Osteoblast (primary cell): ENCODE results near the gene GARS1. TPM values are rescaled to one million over a fixed set of nuclear protein-coding genes. Genes with fewer than 3 reads are reported as not detected.

Source experiments
- DNase-seq: peaks from one replicate; pipeline ENCODE4 v3.0.0; 2011; ENCODE audit warnings: low spot score, mixed read lengths; ENCODE audit not compliant: insufficient read length; ENCODE audit errors: missing footprints
- H2AFZ ChIP-seq: 2 replicates; pipeline ENCODE4 v1.6.0; 2011; ENCODE audit warnings: mild to moderate bottlenecking, low read length
- H3K27ac ChIP-seq: 2 replicates; pipeline ENCODE4 v1.5.1; 2011; ENCODE audit warnings: mild to moderate bottlenecking, low read depth, low read length, moderate library complexity
- H3K27me3 ChIP-seq: 2 replicates; pipeline ENCODE4 v1.6.0; 2012; ENCODE audit warnings: mild to moderate bottlenecking, control low read depth, inconsistent platforms, low read length, moderate library complexity; ENCODE audit not compliant: insufficient read depth
- H3K36me3 ChIP-seq: 2 replicates; pipeline ENCODE4 v1.5.1; 2011; ENCODE audit warnings: mild to moderate bottlenecking, low read length, control low read depth, moderate library complexity; ENCODE audit not compliant: insufficient read depth
- H3K4me1 ChIP-seq: 2 replicates; pipeline ENCODE4 v1.5.1; 2011; ENCODE audit warnings: mild to moderate bottlenecking, low read length, control low read depth, moderate library complexity; ENCODE audit not compliant: insufficient read depth
- H3K4me2 ChIP-seq: 2 replicates; pipeline ENCODE4 v1.6.0; 2011; ENCODE audit warnings: mild to moderate bottlenecking, low read length; ENCODE audit not compliant: insufficient read depth
- H3K4me3 ChIP-seq: fragments of 200-600 bp; sonication (generic); 3 replicates; pipeline ENCODE4 v1.5.1; 2012; ENCODE audit warnings: mild to moderate bottlenecking, low read length, inconsistent platforms; ENCODE audit not compliant: insufficient read depth
- H3K79me2 ChIP-seq: 2 replicates; pipeline ENCODE4 v1.6.0; 2012; ENCODE audit warnings: mild to moderate bottlenecking, low read length, control low read depth, inconsistent platforms; ENCODE audit not compliant: insufficient read depth
- H3K9me3 ChIP-seq: 2 replicates; pipeline ENCODE4 v1.5.1; 2011; ENCODE audit warnings: low read depth, low read length, control low read depth
- H4K20me1 ChIP-seq: 2 replicates; pipeline ENCODE4 v1.6.0; 2012; ENCODE audit warnings: mild to moderate bottlenecking, low read length, control low read depth; ENCODE audit not compliant: insufficient read depth
- total RNA-seq: library from RNA; depleted of rRNA; stranded (reverse); fragments of >200 nt; gene quantifications from 2 replicates; pipeline ENCODE4 v1.2.3, GENCODE V29; 2012
- TF ChIP-seq, protein P1 (sequence below): IDR thresholded peaks from 2 replicates; pipeline ENCODE4 v1.5.1; 2011; ENCODE audit warnings: mild to moderate bottlenecking, low read depth, low read length, moderate library complexity; ENCODE audit errors: extremely low read depth

GARS1 gene, protein sequence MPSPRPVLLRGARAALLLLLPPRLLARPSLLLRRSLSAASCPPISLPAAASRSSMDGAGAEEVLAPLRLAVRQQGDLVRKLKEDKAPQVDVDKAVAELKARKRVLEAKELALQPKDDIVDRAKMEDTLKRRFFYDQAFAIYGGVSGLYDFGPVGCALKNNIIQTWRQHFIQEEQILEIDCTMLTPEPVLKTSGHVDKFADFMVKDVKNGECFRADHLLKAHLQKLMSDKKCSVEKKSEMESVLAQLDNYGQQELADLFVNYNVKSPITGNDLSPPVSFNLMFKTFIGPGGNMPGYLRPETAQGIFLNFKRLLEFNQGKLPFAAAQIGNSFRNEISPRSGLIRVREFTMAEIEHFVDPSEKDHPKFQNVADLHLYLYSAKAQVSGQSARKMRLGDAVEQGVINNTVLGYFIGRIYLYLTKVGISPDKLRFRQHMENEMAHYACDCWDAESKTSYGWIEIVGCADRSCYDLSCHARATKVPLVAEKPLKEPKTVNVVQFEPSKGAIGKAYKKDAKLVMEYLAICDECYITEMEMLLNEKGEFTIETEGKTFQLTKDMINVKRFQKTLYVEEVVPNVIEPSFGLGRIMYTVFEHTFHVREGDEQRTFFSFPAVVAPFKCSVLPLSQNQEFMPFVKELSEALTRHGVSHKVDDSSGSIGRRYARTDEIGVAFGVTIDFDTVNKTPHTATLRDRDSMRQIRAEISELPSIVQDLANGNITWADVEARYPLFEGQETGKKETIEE
- total RNA-seq = 417 and 526 TPM in 2 replicates

DNA sequence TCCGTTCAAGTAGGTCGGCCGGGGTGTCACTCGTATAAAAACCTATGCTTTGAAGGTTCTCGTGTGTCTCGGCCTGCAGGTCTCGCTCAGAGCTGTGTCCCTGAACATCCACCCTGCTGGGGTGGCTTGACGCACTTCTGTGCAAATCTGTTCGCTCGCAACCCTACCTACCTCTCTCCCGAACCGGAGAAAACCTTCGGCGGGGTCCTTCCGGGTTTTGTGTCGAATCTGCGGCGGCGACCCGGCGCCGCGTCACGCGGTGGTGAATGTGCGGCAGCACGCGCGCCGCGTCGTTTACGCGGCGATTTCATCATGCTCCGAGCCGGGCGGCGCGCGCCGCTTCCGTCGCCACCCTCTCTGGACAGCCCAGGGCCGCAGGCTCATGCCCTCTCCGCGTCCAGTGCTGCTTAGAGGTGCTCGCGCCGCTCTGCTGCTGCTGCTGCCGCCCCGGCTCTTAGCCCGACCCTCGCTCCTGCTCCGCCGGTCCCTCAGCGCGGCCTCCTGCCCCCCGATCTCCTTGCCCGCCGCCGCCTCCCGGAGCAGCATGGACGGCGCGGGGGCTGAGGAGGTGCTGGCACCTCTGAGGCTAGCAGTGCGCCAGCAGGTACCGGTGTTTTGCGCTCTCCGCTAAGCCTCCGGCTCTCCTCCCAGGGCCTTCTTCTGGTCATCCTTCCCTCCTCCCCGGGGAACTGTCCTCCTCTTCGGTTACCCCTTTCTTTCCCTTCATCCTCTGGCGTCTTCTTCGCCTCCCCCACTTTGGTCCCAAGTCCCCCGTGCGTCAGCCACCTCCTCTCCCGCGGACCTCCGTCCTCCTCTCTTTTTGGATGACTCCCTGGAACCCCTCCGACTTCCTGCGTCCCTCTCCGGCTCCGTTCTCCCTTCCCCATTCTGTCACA, at the start of gene GARS1:
GARS1 (plus strand) TSS at position 339 of the 896 bp plus-strand sequence; CDS start at position 383, 44 bp downstream.
- Histone ChIP-seq H3K79me2 (peaks cover 93% of the 10 kb centered on the region), H3K9me3 (no peaks in the 10 kb centered on the region), H4K20me1 (peaks cover 17% of the 10 kb centered on the region), H3K27ac (peak within 1 kb of the TSS; percentile 99), H3K4me2 (peak within 1 kb of the TSS; percentile 98), H3K36me3 (peaks cover 13% of the 10 kb centered on the region), H3K4me3 (peak within 1 kb of the TSS; percentile 96), H3K27me3 (no peaks in the 10 kb centered on the region), H2AFZ (peak within 1 kb of the TSS; percentile 98), H3K4me1 (peaks cover 26% of the 10 kb centered on the region)
- TF ChIP-seq, protein P1, sequence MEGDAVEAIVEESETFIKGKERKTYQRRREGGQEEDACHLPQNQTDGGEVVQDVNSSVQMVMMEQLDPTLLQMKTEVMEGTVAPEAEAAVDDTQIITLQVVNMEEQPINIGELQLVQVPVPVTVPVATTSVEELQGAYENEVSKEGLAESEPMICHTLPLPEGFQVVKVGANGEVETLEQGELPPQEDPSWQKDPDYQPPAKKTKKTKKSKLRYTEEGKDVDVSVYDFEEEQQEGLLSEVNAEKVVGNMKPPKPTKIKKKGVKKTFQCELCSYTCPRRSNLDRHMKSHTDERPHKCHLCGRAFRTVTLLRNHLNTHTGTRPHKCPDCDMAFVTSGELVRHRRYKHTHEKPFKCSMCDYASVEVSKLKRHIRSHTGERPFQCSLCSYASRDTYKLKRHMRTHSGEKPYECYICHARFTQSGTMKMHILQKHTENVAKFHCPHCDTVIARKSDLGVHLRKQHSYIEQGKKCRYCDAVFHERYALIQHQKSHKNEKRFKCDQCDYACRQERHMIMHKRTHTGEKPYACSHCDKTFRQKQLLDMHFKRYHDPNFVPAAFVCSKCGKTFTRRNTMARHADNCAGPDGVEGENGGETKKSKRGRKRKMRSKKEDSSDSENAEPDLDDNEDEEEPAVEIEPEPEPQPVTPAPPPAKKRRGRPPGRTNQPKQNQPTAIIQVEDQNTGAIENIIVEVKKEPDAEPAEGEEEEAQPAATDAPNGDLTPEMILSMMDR = no peak
- DNase-seq = peak; percentile 92

DNA sequence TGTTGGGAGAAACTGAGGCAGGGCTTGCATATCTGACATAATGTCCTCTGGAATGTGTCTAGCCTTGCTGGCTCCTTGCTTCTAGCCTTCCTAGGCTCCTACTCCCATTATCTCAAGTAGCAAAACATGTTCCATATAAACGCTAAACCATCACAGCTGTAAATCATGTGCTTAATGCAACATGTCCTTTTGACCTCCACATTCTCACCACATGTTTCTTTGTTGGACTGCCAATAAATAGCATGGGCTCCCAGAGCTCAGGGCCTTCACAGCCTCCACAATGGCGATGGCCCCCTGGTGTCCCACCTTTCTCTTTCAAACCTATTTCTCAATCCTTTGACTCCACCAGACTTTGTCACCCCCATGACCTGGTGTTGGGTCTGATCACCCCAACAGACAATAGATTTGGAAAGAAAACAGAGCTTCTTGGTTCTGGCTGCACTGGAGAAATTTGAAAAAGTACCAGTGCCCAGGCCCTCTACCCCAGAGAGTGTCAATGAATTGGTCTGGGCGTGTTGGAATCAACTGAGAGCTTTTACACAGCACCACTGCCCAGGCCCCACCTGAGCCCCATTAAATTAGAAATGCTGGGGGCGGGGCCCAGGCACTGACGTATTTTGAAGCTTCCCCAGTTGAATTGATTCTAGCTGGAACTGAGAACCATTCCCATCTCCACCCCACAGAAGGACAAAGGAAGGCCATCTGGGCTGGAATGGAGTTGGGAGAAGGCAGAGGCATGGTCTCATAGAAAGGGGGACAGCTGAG, 48.7 kb upstream of the GARS1 start:
- H3K27ac ChIP-seq = no peak overlapping the region
- H3K4me3 ChIP-seq = no peak overlapping the region
- no peaks in the 10 kb centered on the region for H4K20me1 ChIP-seq
- H2AFZ ChIP-seq = no peak overlapping the region
- peaks cover 6% of the 10 kb centered on the region for H3K4me1 ChIP-seq
- H3K4me2 ChIP-seq = no peak overlapping the region
- TF ChIP-seq, protein P1 = no peak
- no peaks in the 10 kb centered on the region for H3K9me3 ChIP-seq
- H3K79me2 ChIP-seq = no peaks in the 10 kb centered on the region
- H3K36me3 ChIP-seq = no peaks in the 10 kb centered on the region
- DNase-seq = no peak
- H3K27me3 ChIP-seq = no peaks in the 10 kb centered on the region

DNA sequence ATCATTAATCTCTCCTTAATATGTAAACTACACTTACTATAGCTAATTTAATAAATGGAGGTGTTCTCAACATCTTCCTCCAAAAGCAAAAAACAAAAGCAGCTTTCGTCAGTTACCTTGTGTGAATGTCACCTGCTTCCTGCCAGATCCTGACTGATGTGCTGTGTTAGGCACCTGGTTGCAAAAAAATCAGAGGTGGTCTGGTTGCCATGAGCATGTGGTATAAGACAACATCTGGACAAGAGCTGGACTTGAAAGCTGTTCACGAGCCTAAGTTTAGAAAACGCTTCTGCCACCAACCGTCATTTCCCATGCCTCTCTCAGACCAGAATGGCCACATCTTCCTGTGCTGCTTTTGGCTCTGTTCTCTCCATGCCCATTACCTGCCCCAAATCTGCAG, 48.1 kb upstream of the GARS1 start:
- Histone ChIP-seq H4K20me1 (no peaks in the 10 kb centered on the region), H3K4me3 (no peak overlapping the region), H3K79me2 (no peaks in the 10 kb centered on the region), H2AFZ (no peak overlapping the region), H3K9me3 (no peaks in the 10 kb centered on the region), H3K36me3 (no peaks in the 10 kb centered on the region), H3K4me2 (no peak overlapping the region), H3K27ac (no peak overlapping the region), H3K27me3 (no peaks in the 10 kb centered on the region), H3K4me1 (peaks cover 11% of the 10 kb centered on the region)
- TF ChIP-seq, protein P1 = no peak
- DNase-seq = no peak
